Left ventricle myocardium inferior (tissue), 1 donor: ENCODE measurements around the gene BRD7. TPM values are rescaled to one million over a fixed set of nuclear protein-coding genes. Genes with fewer than 3 reads are reported as not detected.
A peak's percentile ranks its signal among the peaks of the same experiment; 100 is the strongest.

ENCODE experiments used
- DNase-seq: peaks from one replicate; pipeline ENCODE4 v3.0.0-alpha.2; 2020
- H3K27ac ChIP-seq: fragments of 200-600 bp; replicated peaks from 2 replicates; pipeline ENCODE4 v1.8.0; 2021
- H3K27me3 ChIP-seq: fragments of 200-600 bp; 2 replicates; pipeline ENCODE4 v1.8.0; 2021; ENCODE audit warnings: low read depth
- H3K36me3 ChIP-seq: fragments of 200-600 bp; 2 replicates; pipeline ENCODE4 v1.8.0; 2021
- H3K4me1 ChIP-seq: fragments of 200-600 bp; 2 replicates; pipeline ENCODE4 v1.8.0; 2021
- H3K4me3 ChIP-seq: fragments of 200-600 bp; 2 replicates; pipeline ENCODE4 v1.8.0; 2021; ENCODE audit warnings: mild to moderate bottlenecking, moderate library complexity
- H3K9me3 ChIP-seq: fragments of 200-600 bp; replicated peaks from 2 replicates; pipeline ENCODE4 v1.8.0; 2021
- intact Hi-C: fragments of 100-400 bp; cut with micrococcal nuclease; formaldehyde crosslinking; loops from one replicate; pipeline ENCODE4 v1.11.0; 2022
- total RNA-seq: library from RNA; stranded (reverse); fragmentation: NEBNext Ultra II Directional; extraction: Animal tissue kit (Norgen Biotek cat#: 25700); gene quantifications from one replicate; pipeline ENCODE4 v1.2.1, GENCODE V29; 2021
- TF ChIP-seq, protein P1 (sequence below): fragments of 200-600 bp; IDR thresholded peaks from 2 replicates; pipeline ENCODE4 v1.8.0; 2021; ENCODE audit warnings: antibody characterized with exemption, mild to moderate bottlenecking, borderline replicate concordance
- donor health status: DM: no; HTN: yes; CAD: no; lungs with severe emphysema.

The BRD7 gene
- total RNA-seq, 1 donor from 2014 or later, result 52.3 TPM

DNA sequence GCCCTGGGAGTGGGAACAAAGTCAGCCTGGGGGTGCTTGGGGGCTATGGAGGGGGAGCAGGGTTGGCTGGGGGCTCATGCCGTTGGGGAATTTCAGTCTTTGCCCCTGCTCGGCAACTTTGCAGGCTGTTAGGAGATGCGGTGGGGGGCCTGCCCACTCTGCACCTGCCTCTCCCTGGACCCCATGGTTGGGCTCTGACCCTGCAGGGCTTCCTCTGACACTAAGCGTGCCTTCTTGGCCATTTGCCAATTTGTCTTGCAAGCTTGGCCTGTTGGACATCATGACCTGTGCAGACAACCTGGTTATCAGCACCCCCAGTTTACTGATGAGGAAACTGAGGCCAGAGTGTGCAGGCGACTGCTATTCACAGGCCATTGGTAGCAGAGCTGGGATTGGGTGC lies 87.9 kb downstream of the BRD7 start:
- Histone ChIP-seq H3K27me3 (peaks cover 3% of the 10 kb centered on the region), H3K36me3 (no peaks in the 10 kb centered on the region), H3K9me3 (peaks cover 11% of the 10 kb centered on the region), H3K27ac (peak overlapping the region; percentile 19), H3K4me1 (peaks cover 29% of the 10 kb centered on the region), H3K4me3 (no peak overlapping the region)
- TF ChIP-seq, protein P1, sequence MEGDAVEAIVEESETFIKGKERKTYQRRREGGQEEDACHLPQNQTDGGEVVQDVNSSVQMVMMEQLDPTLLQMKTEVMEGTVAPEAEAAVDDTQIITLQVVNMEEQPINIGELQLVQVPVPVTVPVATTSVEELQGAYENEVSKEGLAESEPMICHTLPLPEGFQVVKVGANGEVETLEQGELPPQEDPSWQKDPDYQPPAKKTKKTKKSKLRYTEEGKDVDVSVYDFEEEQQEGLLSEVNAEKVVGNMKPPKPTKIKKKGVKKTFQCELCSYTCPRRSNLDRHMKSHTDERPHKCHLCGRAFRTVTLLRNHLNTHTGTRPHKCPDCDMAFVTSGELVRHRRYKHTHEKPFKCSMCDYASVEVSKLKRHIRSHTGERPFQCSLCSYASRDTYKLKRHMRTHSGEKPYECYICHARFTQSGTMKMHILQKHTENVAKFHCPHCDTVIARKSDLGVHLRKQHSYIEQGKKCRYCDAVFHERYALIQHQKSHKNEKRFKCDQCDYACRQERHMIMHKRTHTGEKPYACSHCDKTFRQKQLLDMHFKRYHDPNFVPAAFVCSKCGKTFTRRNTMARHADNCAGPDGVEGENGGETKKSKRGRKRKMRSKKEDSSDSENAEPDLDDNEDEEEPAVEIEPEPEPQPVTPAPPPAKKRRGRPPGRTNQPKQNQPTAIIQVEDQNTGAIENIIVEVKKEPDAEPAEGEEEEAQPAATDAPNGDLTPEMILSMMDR, result no peak
- intact Hi-C loops, result no loop called here
- DNase-seq, result peak; percentile 10

- intact Hi-C loops, result no loop called here
- Histone ChIP-seq H3K27me3 (peaks cover 3% of the 10 kb centered on the region), H3K4me3 (no peak overlapping the region), H3K36me3 (no peaks in the 10 kb centered on the region), H3K27ac (peak overlapping the region; percentile 51), H3K9me3 (peaks cover 11% of the 10 kb centered on the region), H3K4me1 (peaks cover 27% of the 10 kb centered on the region)
- DNase-seq, result no peak
- TF ChIP-seq, protein P1, result no peak
Measured at GRCh38 chr16:50279504-50279865, 89.3 kb downstream of the BRD7 start.

GRCh38 chr16:50278251-50278650 lies 90.5 kb downstream of the BRD7 start:
- Histone ChIP-seq H3K36me3 (no peaks in the 10 kb centered on the region), H3K4me3 (no peak overlapping the region), H3K9me3 (peaks cover 11% of the 10 kb centered on the region), H3K27me3 (peaks cover 3% of the 10 kb centered on the region), H3K27ac (peak overlapping the region; percentile 33), H3K4me1 (peaks cover 16% of the 10 kb centered on the region)
- no peak for DNase-seq
- intact Hi-C loops, result no loop called here
- TF ChIP-seq, protein P1, result no peak

DNA sequence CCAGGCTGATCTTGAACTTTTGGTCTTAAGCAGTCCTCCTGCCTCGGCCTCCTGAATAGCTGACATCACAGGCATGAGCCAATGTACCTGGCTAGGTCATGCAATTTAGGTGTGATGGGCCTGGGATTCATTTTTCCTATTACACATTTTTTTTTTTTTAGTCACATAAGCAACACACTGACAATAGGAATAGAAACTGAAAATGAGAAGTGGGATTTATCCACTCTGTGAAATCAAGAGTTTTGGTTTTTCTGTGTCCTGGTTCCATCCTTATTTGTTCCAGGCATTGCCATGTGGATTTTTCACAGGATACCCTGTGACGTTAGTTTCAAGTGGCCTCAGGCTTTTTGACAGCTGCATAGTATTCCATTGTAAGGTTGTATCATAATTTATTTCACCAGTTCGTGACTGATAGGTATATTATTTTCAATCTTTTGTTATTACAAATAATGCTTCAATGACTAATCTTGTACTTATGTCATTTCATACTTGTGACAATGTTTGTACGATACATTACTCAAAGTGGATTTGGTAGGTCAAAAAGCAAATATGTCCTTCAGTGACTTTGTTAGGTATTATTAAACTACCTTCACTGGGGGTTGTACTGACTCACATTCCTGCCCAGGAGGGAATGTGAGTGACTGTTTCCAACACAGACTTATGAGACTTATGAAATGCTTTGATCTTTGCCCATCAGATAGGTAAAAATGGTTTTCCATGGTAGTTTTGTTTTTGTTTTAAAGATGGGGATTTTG lies 91.8 kb downstream of the BRD7 start:
- intact Hi-C loops, result no loop called here
- H3K9me3 ChIP-seq, result peaks cover 11% of the 10 kb centered on the region
- peaks cover 3% of the 10 kb centered on the region for H3K27me3 ChIP-seq
- H3K27ac ChIP-seq, result peak overlapping the region; percentile 12
- H3K4me3 ChIP-seq, result no peak overlapping the region
- TF ChIP-seq, protein P1, result no peak
- DNase-seq, result no peak
- no peaks in the 10 kb centered on the region for H3K36me3 ChIP-seq
- peaks cover 8% of the 10 kb centered on the region for H3K4me1 ChIP-seq

DNA sequence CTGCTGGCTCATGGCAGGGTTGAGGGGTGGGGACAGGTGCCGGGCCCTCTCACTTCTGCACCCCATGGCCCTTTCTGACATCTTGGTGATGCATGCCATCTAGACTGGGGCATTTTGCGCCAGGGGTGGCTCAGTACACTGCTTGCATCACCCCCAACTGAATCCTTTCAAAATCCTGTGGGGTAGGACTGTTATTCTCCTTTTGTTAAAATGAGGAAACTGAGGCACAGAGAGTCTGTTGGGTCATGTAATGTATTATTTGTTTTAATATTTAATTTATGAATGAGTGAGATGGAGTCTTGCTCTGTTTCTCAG lies 92.5 kb downstream of the BRD7 start:
- DNase-seq, result no peak
- TF ChIP-seq, protein P1, result no peak
- H3K4me3 ChIP-seq, result no peak overlapping the region
- peaks cover 3% of the 10 kb centered on the region for H3K4me1 ChIP-seq
- peaks cover 11% of the 10 kb centered on the region for H3K9me3 ChIP-seq
- intact Hi-C loops, result no loop called here
- H3K27ac ChIP-seq, result peak overlapping the region; percentile 12
- peaks cover 3% of the 10 kb centered on the region for H3K27me3 ChIP-seq
- H3K36me3 ChIP-seq, result no peaks in the 10 kb centered on the region
